Right forelimb (tissue), 1 donor: Measurements from ENCODE around the gene TMEM120B.
"Not testable (repeated sequence)": the region's sequence is repeated elsewhere in the genome, so short reads cannot be mapped to it uniquely, and the experiment has no call there.

Experiments
- DNase-seq: peaks from one replicate; pipeline ENCODE4 v3.0.0-alpha.2; 2018

Gene TMEM120B

GRCh38 chr12:121709478-121709961 lies 3.0 kb upstream of the TMEM120B start:
- DNase-seq: no peak

GRCh38 chr12:121711361-121712189 lies 977 bp upstream of the TMEM120B start:
- DNase-seq: no peak

GRCh38 chr12:121712190-121712460 lies 427 bp upstream of the TMEM120B start:
- DNase-seq: peak; percentile 78

DNA sequence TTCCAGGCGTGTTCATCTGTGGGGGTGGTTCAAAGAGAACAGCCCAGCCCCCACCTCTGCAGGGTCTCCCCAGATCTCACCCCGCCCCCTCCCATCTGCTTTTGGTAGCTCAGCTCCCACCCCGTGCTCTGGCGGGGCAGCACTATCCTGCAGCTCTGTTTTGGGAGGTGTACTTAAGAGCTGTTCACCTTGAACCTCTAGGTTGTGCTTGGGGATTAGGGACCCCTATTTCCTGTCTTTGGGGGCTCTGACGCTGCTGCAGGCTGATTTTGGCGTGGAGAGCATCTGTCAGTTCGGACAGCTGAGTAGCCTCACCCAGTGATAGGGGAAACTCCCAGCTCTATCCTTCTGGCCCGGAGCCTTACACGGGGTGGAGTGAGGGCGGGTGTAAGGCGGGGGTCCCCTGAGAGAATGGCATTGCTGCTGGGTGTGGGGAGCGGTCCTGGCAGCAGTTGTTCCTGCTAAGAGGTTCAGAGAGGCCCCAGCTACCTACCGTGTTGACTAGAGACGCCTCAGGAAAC lies 765 bp downstream of the TMEM120B start:
- DNase-seq: peak; percentile 57

DNA sequence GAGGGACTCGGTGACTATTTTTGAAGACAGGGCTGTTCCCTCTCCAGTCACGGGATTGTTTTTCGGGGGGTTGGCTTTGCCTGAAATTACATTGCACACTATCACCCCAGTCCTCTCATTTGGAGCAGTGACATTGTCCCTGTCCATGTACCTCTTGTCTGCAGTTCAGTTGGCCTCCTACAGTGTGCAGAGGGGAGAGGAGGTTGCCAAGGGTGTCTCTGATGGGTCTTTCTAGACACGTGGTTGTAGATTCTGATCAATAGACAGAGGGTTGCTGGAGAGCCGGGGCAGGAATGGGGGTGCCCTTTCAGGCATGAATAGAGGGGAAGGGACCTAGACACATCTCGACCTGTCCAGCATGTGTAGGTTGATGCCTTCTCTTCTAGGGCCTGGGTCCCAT lies 1.2 kb downstream of the TMEM120B start:
- DNase-seq: no peak

GRCh38 chr12:121715055-121715454 lies 2.5 kb downstream of the TMEM120B start:
- not testable (repeated sequence) for DNase-seq

GRCh38 chr12:121715862-121716435 lies 3.4 kb downstream of the TMEM120B start:
- DNase-seq: no peak

DNA sequence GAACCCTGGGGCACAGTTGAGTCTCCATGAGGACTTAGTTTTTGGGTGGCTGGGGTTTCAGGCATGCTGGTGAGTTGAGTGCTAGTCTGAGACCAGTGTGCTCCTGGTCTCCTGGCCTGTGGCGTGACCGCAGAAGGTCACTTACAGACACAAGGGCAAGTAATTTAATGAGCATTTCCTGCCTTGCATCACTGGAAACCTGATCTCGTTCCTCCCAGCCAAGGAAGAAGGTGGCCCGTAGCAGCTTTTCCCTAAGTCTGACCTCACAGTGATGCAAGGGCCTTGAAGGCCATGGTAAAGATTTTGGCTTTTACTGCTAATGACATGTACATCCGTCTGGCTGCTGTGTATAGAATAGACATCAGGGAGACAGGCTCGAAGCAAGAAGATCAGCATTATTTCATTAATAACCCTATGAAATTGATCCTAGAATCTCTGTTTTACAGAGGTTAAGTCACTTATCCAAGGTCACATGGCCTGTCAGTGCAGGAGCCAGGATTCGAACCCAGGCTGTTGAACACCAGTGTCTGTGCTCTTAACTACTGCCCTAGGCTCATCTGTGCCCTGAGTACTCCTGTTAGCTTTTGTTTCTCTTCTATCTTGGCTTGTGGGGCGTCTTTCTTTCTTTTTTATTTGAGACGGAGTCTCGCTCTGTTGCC lies 4.6 kb downstream of the TMEM120B start:
- DNase-seq: no peak

DNA sequence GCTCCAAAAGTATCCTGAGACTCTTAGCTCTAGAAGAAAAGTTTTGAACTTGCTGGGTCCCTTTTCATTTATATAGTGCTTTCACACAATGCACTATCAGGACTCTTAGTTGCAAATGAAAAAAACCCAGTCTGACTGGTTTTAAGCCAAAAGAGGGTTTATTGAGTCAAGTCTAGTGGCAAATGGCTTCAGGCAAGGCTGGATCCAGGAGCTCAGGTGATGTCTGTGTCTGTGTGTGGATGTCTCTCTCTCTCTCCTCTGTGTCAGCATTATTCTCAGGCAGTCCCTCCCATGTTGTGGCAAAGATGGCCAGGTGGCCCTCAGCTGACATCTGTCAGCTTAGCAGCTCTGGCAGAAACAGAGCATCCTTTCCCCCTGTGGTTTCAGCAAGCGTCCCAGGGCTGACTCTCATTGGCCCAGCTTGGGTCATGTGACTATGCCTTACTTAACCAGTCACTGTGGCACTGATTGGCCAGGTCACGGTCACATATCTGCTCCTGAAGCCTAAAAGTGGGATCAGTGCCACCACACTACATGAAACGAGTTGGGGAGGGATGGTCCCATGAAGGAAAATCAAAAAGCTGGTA lies 6.2 kb downstream of the TMEM120B start:
- DNase-seq: no peak

- no peak for DNase-seq
Measured at GRCh38 chr12:121719926-121720414, 7.4 kb downstream of the TMEM120B start.

GRCh38 chr12:121720762-121721161 lies 8.2 kb downstream of the TMEM120B start:
- no peak for DNase-seq

GRCh38 chr12:121722511-121722910 lies 10.0 kb downstream of the TMEM120B start:
- DNase-seq: no peak

GRCh38 chr12:121723200-121723599 lies 10.6 kb downstream of the TMEM120B start:
- no peak for DNase-seq

DNA sequence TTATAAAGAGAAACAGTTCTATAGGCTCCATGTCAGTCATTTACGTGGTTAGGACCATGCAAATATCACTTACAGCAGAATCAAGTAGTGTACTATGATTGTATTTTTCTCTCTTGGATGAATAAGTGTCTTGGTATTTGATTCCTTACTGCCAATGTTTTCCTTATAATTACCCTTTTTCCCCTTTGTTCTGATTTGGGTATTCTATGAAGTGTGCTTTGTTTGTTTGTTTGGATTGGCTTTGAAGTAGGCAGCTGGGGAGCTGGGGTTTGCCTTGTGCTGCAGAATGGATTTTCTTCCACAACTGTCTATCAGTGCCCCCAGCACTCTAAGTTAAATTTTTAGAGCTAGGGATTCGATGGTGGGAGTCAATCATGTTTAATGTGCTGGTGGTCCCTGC lies 12.4 kb downstream of the TMEM120B start:
- no peak for DNase-seq

GRCh38 chr12:121725423-121725822 lies 12.9 kb downstream of the TMEM120B start:
- DNase-seq: no peak

DNA sequence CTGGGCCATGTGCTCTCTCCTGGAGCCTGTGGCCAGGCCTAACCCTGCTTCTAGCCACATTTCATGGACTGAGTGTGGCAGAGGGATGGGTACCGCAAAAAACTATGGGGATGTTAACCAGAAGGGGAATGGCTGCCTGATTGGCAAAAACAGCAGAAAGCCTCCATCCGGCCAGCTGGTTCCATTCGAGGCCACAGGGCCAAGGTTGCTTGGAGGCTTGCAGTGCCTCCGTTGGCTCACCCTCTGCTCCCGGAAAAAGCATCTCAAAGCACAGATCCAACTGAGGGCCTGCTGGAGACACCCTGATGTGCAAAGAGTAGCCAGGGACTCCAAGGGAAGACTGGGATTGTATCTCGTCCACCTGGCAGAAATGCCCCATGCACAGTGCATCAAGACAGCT lies 16.5 kb downstream of the TMEM120B start:
- no peak for DNase-seq

GRCh38 chr12:121731473-121731872 lies 18.9 kb downstream of the TMEM120B start:
- DNase-seq: no peak

GRCh38 chr12:121733849-121734248 lies 21.3 kb downstream of the TMEM120B start:
- DNase-seq: no peak

- no peak for DNase-seq
Measured at GRCh38 chr12:121738340-121738858, 25.8 kb downstream of the TMEM120B start.

DNA sequence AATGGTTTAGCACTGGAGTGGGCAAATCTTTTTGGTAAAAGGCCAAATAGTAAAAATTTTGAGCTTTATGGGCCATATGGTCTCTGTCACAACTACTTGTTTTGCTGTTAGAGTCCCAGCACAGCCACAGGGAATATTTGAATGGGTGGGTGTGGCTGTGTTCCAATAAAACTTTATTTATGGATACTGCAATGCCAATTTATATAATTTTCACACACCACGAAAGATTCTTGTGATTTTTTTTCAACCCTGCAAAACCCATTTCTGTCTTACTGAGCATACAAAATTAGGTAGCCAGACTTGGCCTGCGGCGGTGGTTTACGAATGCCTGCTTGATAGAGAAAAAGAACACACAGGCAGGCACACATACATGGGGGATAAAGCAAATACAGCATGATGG lies 28.3 kb downstream of the TMEM120B start:
- DNase-seq: no peak

GRCh38 chr12:121741743-121742142 lies 29.2 kb downstream of the TMEM120B start:
- DNase-seq: no peak

- not testable (repeated sequence) for DNase-seq
Measured at GRCh38 chr12:121745545-121745944, 33.0 kb downstream of the TMEM120B start.

- DNase-seq: no peak
Measured at GRCh38 chr12:121748218-121748570, 35.6 kb downstream of the TMEM120B start.
